IMR-90 (cell line): ENCODE results near the gene CCL11. TPM values are rescaled to one million over a fixed set of nuclear protein-coding genes. Genes with fewer than 3 reads are reported as not detected.

ENCODE experiments used
- ATAC-seq: fragments of 200-7000 bp; cut with Tn5 transposase; 2 replicates; pipeline ENCODE4 v1.9.1; 2020; ENCODE audit warnings: low read depth, mild to moderate bottlenecking, moderate library complexity
- BruUV-seq: library from RNA; stranded (reverse); fragments of 400-500 nt; replicated peaks from 2 replicates; lab custom pipeline; 2021; lab: Mats Ljungman, UMichigan
- CTCF ChIA-PET: fragments of 300-600 bp; formaldehyde crosslinking; extraction: SDS; loops from one replicate; lab custom pipeline; 2021; ENCODE audit warnings: antibody characterized with exemption; lab: Yijun Ruan, JAX
- POLR2A ChIA-PET: fragments of 300-600 bp; sonication (Branson Sonifier 250); formaldehyde crosslinking; loops from one replicate; lab custom pipeline; 2022; ENCODE audit warnings: antibody characterized with exemption; ENCODE audit not compliant: unreplicated experiment; lab: Charles Lee
- DNase-seq: peaks from one replicate; pipeline ENCODE4 v3.0.0; 2013
- H2AFZ ChIP-seq: replicated peaks from 2 replicates; pipeline ENCODE3; 2013; ENCODE audit warnings: low read length, mild to moderate bottlenecking; ENCODE audit not compliant: poor library complexity
- H2AK5ac ChIP-seq: 2 replicates; pipeline ENCODE4 v1.6.1; 2013; ENCODE audit warnings: low read depth, low read length, inconsistent platforms
- H2AK9ac ChIP-seq: replicated peaks from 2 replicates; pipeline ENCODE3; 2013; ENCODE audit warnings: mild to moderate bottlenecking, low read depth, low read length, moderate library complexity; ENCODE audit not compliant: poor library complexity
- H2BK120ac ChIP-seq: 2 replicates; pipeline ENCODE4 v1.6.1; 2013; ENCODE audit warnings: low read depth, low read length, inconsistent platforms
- H2BK15ac ChIP-seq: 3 replicates; pipeline ENCODE4 v1.6.1; 2013; ENCODE audit warnings: low read depth, low read length, inconsistent platforms
- H2BK20ac ChIP-seq: 2 replicates; pipeline ENCODE4 v1.6.1; 2013; ENCODE audit warnings: low read depth, mild to moderate bottlenecking, inconsistent platforms, low read length, moderate library complexity
- H2BK5ac ChIP-seq: 2 replicates; pipeline ENCODE4 v1.6.1; 2013; ENCODE audit warnings: mild to moderate bottlenecking, low read depth, low read length, inconsistent platforms; ENCODE audit not compliant: poor library complexity, severe bottlenecking
- H3K14ac ChIP-seq: replicated peaks from 2 replicates; pipeline ENCODE4 v1.6.1; 2013; ENCODE audit warnings: low read depth, low read length, inconsistent platforms
- H3K18ac ChIP-seq: 2 replicates; pipeline ENCODE4 v1.6.1; 2013; ENCODE audit warnings: low read depth, low read length, control low read depth
- H3K23ac ChIP-seq: 2 replicates; pipeline ENCODE4 v1.6.1; 2013; ENCODE audit warnings: low read depth, low read length, inconsistent platforms
- H3K27ac ChIP-seq: 2 replicates; pipeline ENCODE4 v1.5.1; 2013; ENCODE audit warnings: mild to moderate bottlenecking, control low read depth, low read length; ENCODE audit not compliant: insufficient read depth
- H3K27me3 ChIP-seq: 2 replicates; pipeline ENCODE4 v1.6.1; 2013; ENCODE audit warnings: low read length; ENCODE audit not compliant: control insufficient read depth, insufficient read depth
- H3K36me3 ChIP-seq: 2 replicates; pipeline ENCODE4 v1.6.1; 2013; ENCODE audit warnings: low read length, mixed read lengths; ENCODE audit not compliant: control insufficient read depth, insufficient read depth
- H3K4ac ChIP-seq: 2 replicates; pipeline ENCODE4 v1.6.1; 2013; ENCODE audit warnings: low read depth, low read length, inconsistent platforms
- H3K4me1 ChIP-seq: 2 replicates; pipeline ENCODE4 v1.6.1; 2013; ENCODE audit warnings: low read length, mixed read lengths; ENCODE audit not compliant: control insufficient read depth, insufficient read depth
- H3K4me2 ChIP-seq: 2 replicates; pipeline ENCODE4 v1.6.1; 2013; ENCODE audit warnings: low read depth, mild to moderate bottlenecking, control low read depth, low read length, moderate library complexity
- H3K4me3 ChIP-seq: 2 replicates; pipeline ENCODE4 v1.5.1; 2013; ENCODE audit warnings: low read depth, mild to moderate bottlenecking, control low read depth, low read length, moderate library complexity; ENCODE audit not compliant: insufficient read depth
- H3K56ac ChIP-seq: 2 replicates; pipeline ENCODE4 v1.6.1; 2013; ENCODE audit warnings: low read length, inconsistent platforms; ENCODE audit not compliant: insufficient read depth; ENCODE audit errors: extremely low read depth
- H3K79me1 ChIP-seq, 2 experiments: 2 replicates each; pipeline ENCODE4 v1.6.1; 2013; ENCODE audit warnings: low read length in 2 of 2, inconsistent platforms in 1 of 2, low read depth in 1 of 2
- H3K9ac ChIP-seq: 2 replicates; pipeline ENCODE4 v1.6.1; 2013; ENCODE audit warnings: low read depth, low read length, control low read depth
- H3K9me1 ChIP-seq: 2 replicates; pipeline ENCODE4 v1.6.1; 2013; ENCODE audit warnings: low read length, inconsistent platforms; ENCODE audit not compliant: insufficient read depth
- H3K9me3 ChIP-seq: 2 replicates; pipeline ENCODE4 v1.6.1; 2013; ENCODE audit warnings: low read length; ENCODE audit not compliant: control insufficient read depth, insufficient read depth
- H4K20me1 ChIP-seq: 2 replicates; pipeline ENCODE4 v1.6.1; 2013; ENCODE audit warnings: low read length, inconsistent platforms; ENCODE audit not compliant: insufficient read depth
- H4K5ac ChIP-seq: 2 replicates; pipeline ENCODE4 v1.6.1; 2013; ENCODE audit warnings: mild to moderate bottlenecking, low read depth, low read length, control low read depth
- H4K8ac ChIP-seq, 2 experiments: 2 replicates each; pipeline ENCODE4 v1.6.1; 2013; ENCODE audit warnings: low read depth in 2 of 2, low read length in 2 of 2, control low read depth in 1 of 2, inconsistent platforms in 1 of 2
- H4K91ac ChIP-seq: 2 replicates; pipeline ENCODE4 v1.6.1; 2013; ENCODE audit warnings: low read depth, low read length, inconsistent platforms; ENCODE audit not compliant: insufficient read depth
- MAFK ChIP-seq: IDR thresholded peaks from 2 replicates; pipeline ENCODE4 v1.6.1; 2012; ENCODE audit warnings: low read depth, low read length, improper control_type of control experiment
- RAD21 ChIP-seq: IDR thresholded peaks from 2 replicates; pipeline ENCODE4 v1.6.1; 2012; ENCODE audit warnings: low read length, improper control_type of control experiment
- WGBS, 2 experiments: methylation state at CpG; one replicate each; pipeline versions ENCODE4 v1.1.5 to v1.1.7; 2013; ENCODE audit warnings: missing lambda C conversion rate in 2 of 2; ENCODE audit not compliant: insufficient read length in 1 of 2; ENCODE audit errors: extremely low coverage in 2 of 2; 5-methylcytosine and 5-hydroxymethylcytosine counted together
- dilution Hi-C: fragments of 300-500 bp; cut with HindIII; formaldehyde crosslinking; loops from one replicate; pipeline ENCODE4 v1.14.3; 2018; ENCODE audit warnings: low sequenced_read_pairs; ENCODE audit not compliant: unreplicated experiment
- in situ Hi-C: fragments of 300-500 bp; cut with MboI; formaldehyde crosslinking; loops from 3 replicates; pipeline ENCODE4 v1.14.3; 2019; ENCODE audit warnings: low sequenced_read_pairs, inconsistent platforms, mixed read lengths
- intact Hi-C: fragments of 100-400 bp; cut with micrococcal nuclease; formaldehyde crosslinking; loops from 2 replicates; pipeline ENCODE4 v1.10.0; 2022
- polyA plus RNA-seq, 3 experiments: library from polyadenylated mRNA; depleted of rRNA; stranded (reverse); fragments of >200 nt; gene quantifications; 2 replicates each; pipeline ENCODE4 v1.2.3, GENCODE V29; 2012; ENCODE audit warnings: low replicate concordance in 1 of 3
- total RNA-seq: library from RNA; depleted of rRNA; stranded (reverse); fragments of >200 nt; gene quantifications from 2 replicates; pipeline ENCODE4 v1.2.3, GENCODE V29; 2012

CCL11 gene
- total and polyA plus RNA-seq, 2 of the 4 experiments (the other 2 are of a cell fraction): not detected

DNA sequence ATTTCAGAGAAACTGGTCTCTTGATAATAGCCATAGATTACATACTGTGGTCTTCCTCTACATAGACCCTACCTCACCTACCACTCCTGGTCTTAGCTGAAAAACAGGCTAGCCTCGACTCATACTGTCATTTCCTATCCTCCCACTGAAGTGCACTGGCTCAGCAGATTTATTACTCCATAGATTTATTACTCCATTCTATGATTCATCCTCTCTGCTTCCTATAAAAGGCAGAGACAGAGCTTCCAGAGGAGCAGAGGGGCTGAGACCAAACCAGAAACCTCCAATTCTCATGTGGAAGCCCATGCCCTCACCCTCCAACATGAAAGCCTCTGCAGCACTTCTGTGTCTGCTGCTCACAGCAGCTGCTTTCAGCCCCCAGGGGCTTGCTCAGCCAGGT, 15.6 kb upstream of the CCL11 start, which contains the start of gene CCL7:
Gene CCL7, plus strand, starts transcription at position 253 of the 400 bp plus-strand sequence. Its CDS starts 70 bp downstream, at position 323.
- TF ChIP-seq MAFK: peak; percentile 22; the same call in 1 of the 2 replicates
- no peak for TF ChIP-seq RAD21
- ChIA-PET POLR2A (no interaction called here), CTCF (no interaction called here)
- Histone ChIP-seq H2AFZ (no peak within 1 kb of the TSS), H3K36me3 (no peaks in the 10 kb centered on the region), H3K23ac (no peak within 1 kb of the TSS), H3K56ac (no peak within 1 kb of the TSS), H3K9ac (no peak within 1 kb of the TSS), H3K9me3 (no peaks in the 10 kb centered on the region), H3K4ac (no peak within 1 kb of the TSS), H3K9me1 (no peaks in the 10 kb centered on the region), H3K27ac (no peak within 1 kb of the TSS), H2BK120ac (no peak within 1 kb of the TSS), H4K91ac (no peak within 1 kb of the TSS), H2AK9ac (no peak within 1 kb of the TSS), H3K4me3 (no peak within 1 kb of the TSS), H2BK5ac (no peak within 1 kb of the TSS), H3K18ac (no peak within 1 kb of the TSS), H3K14ac (no peak within 1 kb of the TSS), H2BK15ac (no peak within 1 kb of the TSS), H4K5ac (no peak within 1 kb of the TSS), H3K4me1 (no peaks in the 10 kb centered on the region), H2BK20ac (no peak within 1 kb of the TSS), H2AK5ac (no peak within 1 kb of the TSS), H4K8ac (no peak within 1 kb of the TSS), H3K27me3 (peaks cover 12% of the 10 kb centered on the region), H3K79me1 (no peaks in the 10 kb centered on the region), H3K4me2 (no peak within 1 kb of the TSS), H4K20me1 (no peaks in the 10 kb centered on the region)
- WGBS, 2 experiments: no CpG with 5 or more reads among the region's 1 CpG
- dilution Hi-C loops: no loop called here
- in situ Hi-C loops: loop anchor here (10.0 to 25.0 kb wide), 3 partner anchors 65 to 842 kb away; partner anchors contain the start of genes FNDC8 and RAD51D
- intact Hi-C loops: no loop called here
- ATAC-seq: peak; percentile 72
- peak; percentile 36 for DNase-seq
- BruUV-seq: no TSS peak
